Esophagus muscularis mucosa (tissue), 4 donors: ENCODE measurements around the gene GNG4. TPM values are rescaled to one million over a fixed set of nuclear protein-coding genes. Genes with fewer than 3 reads are reported as not detected.

Experiments used
- DNase-seq: peaks from one replicate; pipeline ENCODE4 v3.0.0-alpha.2; 2017; ENCODE audit errors: extremely low spot score
- H3K27ac ChIP-seq, 4 donors: fragments of 200-600 bp; sonication (generic); replicated peaks in 1 of 4; 1 replicate in 3 of 4; 2 replicates in 1 of 4; pipeline ENCODE4 v1.5.1; 2016 to 2019; ENCODE audit warnings: mild to moderate bottlenecking in 1 of 4
- H3K27me3 ChIP-seq, 4 donors: fragments of 200-600 bp; sonication (generic); one replicate each; pipeline versions ENCODE4 v1.5.1 to v1.6.0; 2016 to 2019
- H3K36me3 ChIP-seq, 4 donors: fragments of 200-600 bp; sonication (generic); one replicate each; pipeline ENCODE4 v1.5.1; 2016 to 2019
- H3K4me1 ChIP-seq, 4 donors: fragments of 200-600 bp; sonication (generic); one replicate each; pipeline ENCODE4 v1.5.1; 2016 to 2019
- H3K4me3 ChIP-seq, 4 donors: fragments of 200-600 bp; sonication (generic); 1 replicate in 2 of 4; 2 replicates in 2 of 4; pipeline ENCODE4 v1.5.1; 2016 to 2019; ENCODE audit warnings: mild to moderate bottlenecking in 4 of 4, moderate library complexity in 1 of 4
- H3K9me3 ChIP-seq, 4 donors: fragments of 200-600 bp; sonication (generic); 1 replicate in 3 of 4; 2 replicates in 1 of 4; pipeline ENCODE4 v1.5.1; 2016 to 2019
- EP300 ChIP-seq: sonication (generic); formaldehyde crosslinking; IDR thresholded peaks from one replicate; pipeline ENCODE4 v1.6.1; 2017; ENCODE audit warnings: antibody characterized with exemption
- POLR2A ChIP-seq: fragments of 450-650 bp; IDR thresholded peaks from one replicate; pipeline ENCODE4 v1.6.1; 2017; ENCODE audit warnings: antibody characterized with exemption, moderate library complexity, mild to moderate bottlenecking, low read depth
- POLR2AphosphoS5 ChIP-seq, 2 donors: sonication (generic); formaldehyde crosslinking; IDR thresholded peaks; one replicate each; pipeline ENCODE4 v1.6.1; 2017; ENCODE audit warnings: antibody characterized with exemption in 2 of 2
- WGBS: methylation state at CpG from one replicate; pipeline ENCODE4 v1.1.5; 2018; 5-methylcytosine and 5-hydroxymethylcytosine counted together
- intact Hi-C: fragments of 100-400 bp; cut with DNase I; formaldehyde crosslinking; loops from one replicate; pipeline ENCODE4 v1.15.1; 2023
- total RNA-seq, 4 donors: library from RNA; depleted of rRNA; stranded (reverse); fragments of >200 nt; gene quantifications; one replicate each; pipeline versions ENCODE4 v1.1.0 to v1.2.1, GENCODE V29; 2016
- TF ChIP-seq, protein P1 (sequence below), 3 experiments: fragments of 200-600 bp in 2 of 3; fragments of 450-650 bp in 1 of 3; sonication (generic) in 2 of 3; IDR thresholded peaks; one replicate each; pipeline ENCODE4 v1.5.1; 2017 to 2019; ENCODE audit warnings: antibody characterized with exemption in 3 of 3, mild to moderate bottlenecking in 2 of 3, moderate library complexity in 1 of 3

Gene GNG4
- total RNA-seq, 4 donors from 2014 or later = 0.42 to 1.5 (median 0.76) TPM

DNA sequence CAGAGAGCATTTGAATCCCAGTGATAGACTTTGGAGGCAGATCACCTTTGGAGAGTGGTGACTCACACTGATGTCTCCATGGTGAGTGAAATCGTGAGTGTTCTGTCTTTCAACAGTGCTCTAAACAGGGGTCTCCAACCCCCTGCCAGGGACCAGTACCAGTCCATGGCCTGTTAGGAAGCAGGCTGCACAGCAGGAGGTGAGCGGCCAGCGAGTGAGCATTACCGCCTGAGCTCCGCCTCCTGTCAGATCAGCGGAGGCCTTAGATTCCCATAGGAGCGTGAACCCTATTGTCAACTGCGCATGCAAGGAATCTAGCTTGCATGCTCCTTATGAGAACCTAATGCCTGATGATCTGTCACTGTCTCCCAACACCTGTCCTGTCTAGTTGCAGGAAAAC, 83.5 kb downstream of the GNG4 start:
- Histone ChIP-seq H3K9me3 (peaks cover 0 to 7% (median 0%) of the 10 kb centered on the region in 4 donors), H3K4me1 (no peaks in the 10 kb centered on the region), H3K4me3 (no peak overlapping the region), H3K27me3 (no peaks in the 10 kb centered on the region), H3K36me3 (no peaks in the 10 kb centered on the region), H3K27ac (no peak overlapping the region)
- no peak for DNase-seq
- TF ChIP-seq POLR2A (no peak), EP300 (no peak), POLR2AphosphoS5 (IDR thresholded peaks at IDR 0.05) (no peak)
- TF ChIP-seq, protein P1, sequence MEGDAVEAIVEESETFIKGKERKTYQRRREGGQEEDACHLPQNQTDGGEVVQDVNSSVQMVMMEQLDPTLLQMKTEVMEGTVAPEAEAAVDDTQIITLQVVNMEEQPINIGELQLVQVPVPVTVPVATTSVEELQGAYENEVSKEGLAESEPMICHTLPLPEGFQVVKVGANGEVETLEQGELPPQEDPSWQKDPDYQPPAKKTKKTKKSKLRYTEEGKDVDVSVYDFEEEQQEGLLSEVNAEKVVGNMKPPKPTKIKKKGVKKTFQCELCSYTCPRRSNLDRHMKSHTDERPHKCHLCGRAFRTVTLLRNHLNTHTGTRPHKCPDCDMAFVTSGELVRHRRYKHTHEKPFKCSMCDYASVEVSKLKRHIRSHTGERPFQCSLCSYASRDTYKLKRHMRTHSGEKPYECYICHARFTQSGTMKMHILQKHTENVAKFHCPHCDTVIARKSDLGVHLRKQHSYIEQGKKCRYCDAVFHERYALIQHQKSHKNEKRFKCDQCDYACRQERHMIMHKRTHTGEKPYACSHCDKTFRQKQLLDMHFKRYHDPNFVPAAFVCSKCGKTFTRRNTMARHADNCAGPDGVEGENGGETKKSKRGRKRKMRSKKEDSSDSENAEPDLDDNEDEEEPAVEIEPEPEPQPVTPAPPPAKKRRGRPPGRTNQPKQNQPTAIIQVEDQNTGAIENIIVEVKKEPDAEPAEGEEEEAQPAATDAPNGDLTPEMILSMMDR (IDR thresholded peaks at IDR 0.05) = no peak
- WGBS = 90% methylated on average over 5 of the region's 8 CpGs
- intact Hi-C loops = no loop called here

DNA sequence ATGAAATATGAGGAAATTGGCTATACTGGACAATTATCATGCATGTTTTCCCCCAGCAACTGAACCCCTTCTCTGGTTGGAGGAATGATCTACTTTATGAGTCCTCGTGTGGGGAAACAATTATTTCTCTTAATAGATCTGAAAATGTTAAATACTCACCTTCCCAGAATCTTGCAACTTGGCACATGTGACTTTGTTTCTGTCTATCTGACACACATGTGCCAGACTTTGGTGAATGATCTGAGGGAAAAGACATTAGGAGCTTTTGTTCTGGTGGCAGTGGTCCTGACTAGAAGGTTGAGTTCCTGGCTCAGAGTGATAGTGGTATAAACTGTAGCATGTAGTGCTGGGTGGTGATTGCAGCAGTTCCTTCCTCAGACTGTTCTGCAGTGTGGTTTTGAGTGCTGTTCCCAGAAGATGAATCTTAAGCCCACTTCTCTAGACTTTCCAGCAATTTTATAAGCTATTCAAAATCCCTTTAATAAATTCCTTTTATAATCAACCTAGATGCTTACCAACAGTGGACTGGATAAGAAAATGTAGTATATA, 86.0 kb downstream of the GNG4 start:
- Histone ChIP-seq H3K36me3 (no peaks in the 10 kb centered on the region), H3K27ac (no peak overlapping the region), H3K9me3 (peaks cover 0 to 7% (median 0%) of the 10 kb centered on the region in 4 donors), H3K4me1 (no peaks in the 10 kb centered on the region), H3K27me3 (no peaks in the 10 kb centered on the region), H3K4me3 (no peak overlapping the region)
- no peak for DNase-seq
- 67% methylated on average over 1 of the region's 1 CpG for WGBS
- intact Hi-C loops = no loop called here
- TF ChIP-seq POLR2AphosphoS5 (IDR thresholded peaks at IDR 0.05) = no peak
- no peak for TF ChIP-seq EP300
- no peak for TF ChIP-seq POLR2A

DNA sequence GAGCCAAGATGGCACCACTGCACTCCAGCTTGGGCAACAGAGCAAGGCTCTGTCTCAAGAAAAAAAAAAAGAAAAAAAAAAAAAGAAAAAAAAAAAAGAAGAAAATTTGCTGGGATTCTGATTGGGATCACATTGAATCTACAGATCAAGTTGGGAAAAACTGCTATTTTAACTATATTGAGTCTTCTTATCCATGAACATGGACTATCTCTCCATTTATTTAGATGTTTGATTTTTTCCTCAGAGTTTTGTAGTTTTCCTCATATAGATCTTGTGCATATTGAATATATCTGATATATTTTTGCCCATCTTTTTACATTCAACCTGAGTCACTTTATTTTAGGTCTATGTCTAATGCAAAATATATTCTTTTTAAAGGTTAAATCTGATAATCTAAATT, 87.0 kb downstream of the GNG4 start:
- Histone ChIP-seq H3K27ac (no peak overlapping the region), H3K9me3 (peaks cover 0 to 7% (median 0%) of the 10 kb centered on the region in 4 donors), H3K27me3 (no peaks in the 10 kb centered on the region), H3K4me3 (no peak overlapping the region), H3K36me3 (no peaks in the 10 kb centered on the region), H3K4me1 (no peaks in the 10 kb centered on the region)
- intact Hi-C loops = no loop called here
- DNase-seq = no peak
- TF ChIP-seq POLR2AphosphoS5 (IDR thresholded peaks at IDR 0.05) = no peak

DNA sequence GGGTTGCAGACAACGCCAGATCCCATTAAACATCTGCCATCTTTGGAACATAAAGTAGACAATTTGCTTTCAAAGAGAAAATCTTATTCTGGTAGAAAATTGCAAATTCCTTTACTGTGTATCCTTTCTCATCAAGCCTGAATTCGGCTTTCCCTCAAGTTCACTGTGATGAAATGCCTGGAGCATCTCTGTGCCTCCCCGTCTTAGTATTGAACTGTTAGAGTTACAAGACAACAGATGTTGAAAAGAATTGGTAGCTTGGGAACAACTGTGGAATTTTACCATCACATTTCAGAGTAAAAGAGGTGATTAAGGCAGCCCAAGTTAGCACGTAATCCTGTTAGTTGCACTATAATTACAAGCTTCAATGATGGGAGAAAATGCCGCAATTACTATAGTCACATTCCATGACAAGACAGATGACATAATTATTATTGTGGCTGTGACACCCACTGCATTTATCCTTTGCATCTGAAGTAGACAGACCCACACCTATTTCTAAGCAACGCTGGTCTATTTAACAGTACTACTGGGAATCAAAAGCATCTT, 90.9 kb downstream of the GNG4 start:
- H3K36me3 ChIP-seq = no peaks in the 10 kb centered on the region
- H3K4me1 ChIP-seq = no peaks in the 10 kb centered on the region
- peaks cover 0 to 7% (median 2%) of the 10 kb centered on the region in 4 donors for H3K9me3 ChIP-seq
- intact Hi-C loops = no loop called here
- no peak overlapping the region for H3K27ac ChIP-seq
- no peak for TF ChIP-seq POLR2A
- TF ChIP-seq, protein P1 (IDR thresholded peaks at IDR 0.05) = no peak
- no peak for TF ChIP-seq POLR2AphosphoS5 (IDR thresholded peaks at IDR 0.05)
- no peak for TF ChIP-seq EP300
- WGBS = 90% methylated on average over 6 of the region's 6 CpGs
- H3K4me3 ChIP-seq = no peak overlapping the region
- no peak for DNase-seq
- no peaks in the 10 kb centered on the region for H3K27me3 ChIP-seq

DNA sequence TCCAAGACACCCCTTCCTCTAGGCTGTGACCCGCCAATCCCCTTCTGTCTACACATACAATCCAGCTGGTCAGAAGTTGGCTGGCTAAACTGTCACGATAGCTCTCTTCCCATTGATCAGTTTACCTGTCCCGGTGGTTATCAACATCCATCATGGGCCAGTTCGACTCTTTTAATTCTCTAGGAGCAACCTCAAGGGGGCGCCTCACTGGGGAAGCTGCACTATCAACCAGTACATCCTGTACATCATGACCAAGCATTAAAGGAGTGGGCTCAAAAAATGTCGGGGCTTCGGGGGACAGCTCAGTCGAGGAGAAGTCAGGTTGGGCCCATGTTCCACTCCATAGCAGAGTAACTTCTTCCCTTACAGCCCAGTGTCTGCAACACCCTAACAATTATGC, 92.1 kb downstream of the GNG4 start:
- intact Hi-C loops = no loop called here
- Histone ChIP-seq H3K27ac (no peak overlapping the region), H3K4me1 (no peaks in the 10 kb centered on the region), H3K27me3 (no peaks in the 10 kb centered on the region), H3K4me3 (no peak overlapping the region), H3K9me3 (peaks cover 0 to 6% (median 2%) of the 10 kb centered on the region in 4 donors), H3K36me3 (no peaks in the 10 kb centered on the region)
- DNase-seq = no peak
- 82% methylated on average over 8 of the region's 8 CpGs for WGBS
- TF ChIP-seq, protein P1 (IDR thresholded peaks at IDR 0.05) = no peak
- TF ChIP-seq POLR2AphosphoS5 (IDR thresholded peaks at IDR 0.05) = no peak
- no peak for TF ChIP-seq EP300
- TF ChIP-seq POLR2A = no peak

DNA sequence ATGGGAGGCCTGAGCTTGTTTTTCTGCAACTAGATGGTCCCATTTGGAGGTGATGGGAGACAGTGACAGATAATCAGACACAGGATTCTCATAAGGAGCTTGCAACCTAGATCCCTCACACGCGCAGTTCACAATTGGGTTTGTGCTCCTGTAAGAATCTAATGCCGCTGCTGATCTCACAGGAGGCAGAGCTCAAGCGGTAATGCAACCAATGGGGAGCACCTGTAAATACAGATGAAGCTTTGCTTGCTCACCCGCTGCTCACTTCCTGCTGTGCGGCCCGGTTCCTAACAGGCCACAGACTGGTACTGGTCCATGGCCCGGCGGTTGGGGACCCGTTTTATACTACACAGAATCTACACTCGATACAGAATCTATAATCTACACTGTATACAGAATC, 92.8 kb downstream of the GNG4 start:
- Histone ChIP-seq H3K27ac (no peak overlapping the region), H3K4me3 (no peak overlapping the region), H3K36me3 (no peaks in the 10 kb centered on the region), H3K4me1 (no peaks in the 10 kb centered on the region), H3K9me3 (peaks cover 0 to 5% (median 0%) of the 10 kb centered on the region in 4 donors), H3K27me3 (no peaks in the 10 kb centered on the region)
- TF ChIP-seq POLR2AphosphoS5 (IDR thresholded peaks at IDR 0.05) = no peak
- TF ChIP-seq POLR2A = no peak
- TF ChIP-seq EP300 = no peak
- TF ChIP-seq, protein P1 (IDR thresholded peaks at IDR 0.05) = no peak
- WGBS = 97% methylated on average over 11 of the region's 11 CpGs
- intact Hi-C loops = no loop called here
- DNase-seq = no peak
